Right atrium auricular region (tissue), 2 donors: ENCODE results near the gene DERL3. TPM values are rescaled to one million over a fixed set of nuclear protein-coding genes. Genes with fewer than 3 reads are reported as not detected.

Experiments
- DNase-seq: peaks from one replicate; pipeline ENCODE4 v3.0.0-alpha.2; 2019; ENCODE audit warnings: low spot score
- H3K27ac ChIP-seq, 2 donors: fragments of 200-600 bp; sonication (generic); 1 replicate in 1 of 2; 2 replicates in 1 of 2; pipeline ENCODE4 v1.5.1; 2016 to 2019
- H3K27me3 ChIP-seq, 2 donors: fragments of 200-600 bp; sonication (generic); one replicate each; pipeline versions ENCODE4 v1.5.1 to v1.6.0; 2017 to 2019
- H3K36me3 ChIP-seq: fragments of 200-600 bp; sonication (generic); one replicate; pipeline ENCODE4 v1.5.1; 2016
- H3K4me1 ChIP-seq, 2 donors: fragments of 200-600 bp; sonication (generic); one replicate each; pipeline versions ENCODE4 v1.5.1 to v1.6.0; 2017 to 2019
- H3K4me3 ChIP-seq, 2 donors: fragments of 200-600 bp; sonication (generic); 1 replicate in 1 of 2; 2 replicates in 1 of 2; pipeline ENCODE4 v1.5.1; 2017 to 2019; ENCODE audit warnings: mild to moderate bottlenecking in 1 of 2, moderate library complexity in 1 of 2
- H3K9me3 ChIP-seq, 2 donors: fragments of 200-600 bp; sonication (generic); one replicate each; pipeline ENCODE4 v1.5.1; 2019
- CTCF ChIP-seq, 2 donors: fragments of 200-600 bp; sonication (generic); IDR thresholded peaks; one replicate each; pipeline ENCODE4 v1.5.1; 2019; ENCODE audit warnings: antibody characterized with exemption in 2 of 2
- total RNA-seq, 2 donors: library from RNA; depleted of rRNA; stranded (reverse); fragments of >200 nt; gene quantifications; one replicate each; pipeline ENCODE4 v1.1.0, GENCODE V29; 2016

DERL3 gene
- total RNA-seq, 2 donors from 2014 or later = 4.0 to 10.6 TPM

- peak overlapping the region; percentile 27 to 73 for H3K27ac ChIP-seq
- TF ChIP-seq CTCF (IDR thresholded peaks at IDR 0.05) = no peak
- no peak overlapping the region for H3K4me3 ChIP-seq
- no peak for DNase-seq
- H3K9me3 ChIP-seq = no peaks in the 10 kb centered on the region
- H3K27me3 ChIP-seq = no peaks in the 10 kb centered on the region
- H3K36me3 ChIP-seq = no peaks in the 10 kb centered on the region
- peaks cover 0 to 45% of the 10 kb centered on the region in 2 donors for H3K4me1 ChIP-seq
Observed at GRCh38 chr22:23844739-23845202, 6.0 kb upstream of the DERL3 start.

GRCh38 chr22:23842599-23842998, 3.8 kb upstream of the DERL3 start:
- no peak for TF ChIP-seq CTCF (IDR thresholded peaks at IDR 0.05)
- peak overlapping the region; percentile 24 to 60 for H3K27ac ChIP-seq
- H3K4me1 ChIP-seq = peaks cover 0 to 56% of the 10 kb centered on the region in 2 donors
- no peak overlapping the region for H3K4me3 ChIP-seq
- DNase-seq = no peak
- H3K36me3 ChIP-seq = no peaks in the 10 kb centered on the region
- H3K27me3 ChIP-seq = no peaks in the 10 kb centered on the region
- H3K9me3 ChIP-seq = no peaks in the 10 kb centered on the region

GRCh38 chr22:23841736-23842445, 3.1 kb upstream of the DERL3 start:
- Histone ChIP-seq H3K27ac (peak overlapping the region; percentile 24 to 60), H3K4me1 (peaks cover 0 to 56% of the 10 kb centered on the region in 2 donors)
- no peak for DNase-seq

GRCh38 chr22:23841292-23841691, 2.5 kb upstream of the DERL3 start:
- no peak for TF ChIP-seq CTCF (IDR thresholded peaks at IDR 0.05)
- DNase-seq = no peak
- Histone ChIP-seq H3K4me3 (no peak overlapping the region), H3K27ac (peak overlapping the region in 1 of 2 donors; percentile 60), H3K4me1 (peaks cover 0 to 54% of the 10 kb centered on the region in 2 donors), H3K9me3 (no peaks in the 10 kb centered on the region), H3K27me3 (no peaks in the 10 kb centered on the region), H3K36me3 (no peaks in the 10 kb centered on the region)

More at GRCh38 chr22:23841736-23842445, 3.1 kb upstream of the DERL3 start:
- no peak for TF ChIP-seq CTCF (IDR thresholded peaks at IDR 0.05)
- H3K4me3 ChIP-seq = no peak overlapping the region
- H3K36me3 ChIP-seq = no peaks in the 10 kb centered on the region
- H3K9me3 ChIP-seq = no peaks in the 10 kb centered on the region
- H3K27me3 ChIP-seq = no peaks in the 10 kb centered on the region

DNA sequence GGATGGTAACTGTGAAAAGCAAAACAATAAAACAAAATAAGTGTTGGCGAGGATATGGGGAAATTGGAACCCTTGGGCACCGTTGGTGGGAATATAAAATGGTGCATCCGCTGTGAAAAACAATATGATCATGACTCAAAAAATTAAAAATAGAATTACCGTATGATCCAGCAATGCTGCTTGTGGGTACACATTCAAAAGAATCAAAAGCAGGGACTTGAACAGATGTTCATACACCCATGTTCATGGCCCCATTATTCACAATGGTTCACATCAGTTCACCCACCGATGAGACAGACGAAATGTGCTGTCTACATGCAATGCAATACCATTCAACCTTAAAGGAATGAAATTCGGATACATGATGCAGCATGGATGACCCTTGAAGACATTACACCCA, 1.2 kb upstream of the DERL3 start:
- no peak for TF ChIP-seq CTCF (IDR thresholded peaks at IDR 0.05)
- H3K4me3 ChIP-seq = no peak overlapping the region
- H3K27ac ChIP-seq = no peak overlapping the region
- H3K36me3 ChIP-seq = no peaks in the 10 kb centered on the region
- no peaks in the 10 kb centered on the region for H3K9me3 ChIP-seq
- peaks cover 0 to 52% of the 10 kb centered on the region in 2 donors for H3K4me1 ChIP-seq
- DNase-seq = no peak
- H3K27me3 ChIP-seq = no peaks in the 10 kb centered on the region
